Measurements from ENCODE around the gene TSFM.

TSFM gene

DNA sequence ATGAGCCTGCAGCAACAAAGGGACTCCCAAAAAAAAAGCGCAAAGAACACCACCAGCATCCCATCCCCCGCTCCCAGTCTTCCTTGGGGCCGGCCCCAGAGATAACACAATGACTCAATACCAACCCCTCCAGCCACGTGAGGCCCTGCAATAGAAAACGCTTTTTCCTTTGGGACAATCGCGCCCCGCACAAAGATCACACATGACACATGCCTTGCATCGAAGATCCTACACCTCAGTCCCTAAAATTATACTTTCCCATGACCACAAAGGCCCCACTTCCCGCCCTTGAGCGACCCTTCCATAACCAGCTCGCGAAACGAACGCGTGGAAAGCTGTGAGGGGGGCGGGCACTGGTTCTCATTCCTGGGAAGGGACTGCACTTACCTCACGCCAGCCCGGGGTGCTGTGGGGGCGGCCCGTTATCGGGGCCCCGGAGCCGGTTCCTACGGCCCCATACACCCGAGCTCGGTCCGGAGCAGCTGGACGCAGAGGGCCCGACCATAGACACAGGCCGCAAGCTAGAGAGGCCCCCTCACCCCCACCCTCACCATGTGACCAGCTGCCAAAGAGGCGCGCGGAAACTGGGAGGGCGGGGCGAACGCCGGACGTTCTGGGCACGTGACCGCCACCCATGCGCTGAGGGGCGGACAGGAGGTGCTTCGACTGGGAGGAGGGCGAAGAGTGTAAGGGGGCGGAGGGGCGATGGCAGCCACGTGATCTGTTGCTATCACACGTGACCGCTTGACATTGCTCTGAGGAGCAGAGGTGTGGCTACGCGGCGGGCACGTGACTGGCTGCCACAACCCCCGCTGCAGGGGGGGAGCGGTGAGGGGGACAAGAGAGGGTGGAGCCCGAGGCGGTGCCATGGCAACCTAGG lies 30.6 kb upstream of the TSFM start, which contains the start of gene CDK4 (continued):
- TF ChIP-seq ZSCAN18 (tag by site-specific recombination; IDR thresholded peaks at IDR 0.05), result no peak; the same call in 1 of the 2 replicates
- peak; percentile 74 for TF ChIP-seq WT1 (tag by site-specific recombination; IDR thresholded peaks at IDR 0.05)
- TF ChIP-seq ZNF155 (tag by site-specific recombination; IDR thresholded peaks at IDR 0.05), result no peak
- peak; percentile 98 for TF ChIP-seq KLF1 (tag by site-specific recombination; IDR thresholded peaks at IDR 0.05)
- TF ChIP-seq BCL11A (tag by site-specific recombination; IDR thresholded peaks at IDR 0.05; ENCODE audit: low read depth), result 0 out of 2 replicates have a peak, but pooled peaks have one; percentile 23
- TF ChIP-seq ZNF501 (tag by site-specific recombination; IDR thresholded peaks at IDR 0.05), result peak; percentile 80
- TF ChIP-seq, protein P1, sequence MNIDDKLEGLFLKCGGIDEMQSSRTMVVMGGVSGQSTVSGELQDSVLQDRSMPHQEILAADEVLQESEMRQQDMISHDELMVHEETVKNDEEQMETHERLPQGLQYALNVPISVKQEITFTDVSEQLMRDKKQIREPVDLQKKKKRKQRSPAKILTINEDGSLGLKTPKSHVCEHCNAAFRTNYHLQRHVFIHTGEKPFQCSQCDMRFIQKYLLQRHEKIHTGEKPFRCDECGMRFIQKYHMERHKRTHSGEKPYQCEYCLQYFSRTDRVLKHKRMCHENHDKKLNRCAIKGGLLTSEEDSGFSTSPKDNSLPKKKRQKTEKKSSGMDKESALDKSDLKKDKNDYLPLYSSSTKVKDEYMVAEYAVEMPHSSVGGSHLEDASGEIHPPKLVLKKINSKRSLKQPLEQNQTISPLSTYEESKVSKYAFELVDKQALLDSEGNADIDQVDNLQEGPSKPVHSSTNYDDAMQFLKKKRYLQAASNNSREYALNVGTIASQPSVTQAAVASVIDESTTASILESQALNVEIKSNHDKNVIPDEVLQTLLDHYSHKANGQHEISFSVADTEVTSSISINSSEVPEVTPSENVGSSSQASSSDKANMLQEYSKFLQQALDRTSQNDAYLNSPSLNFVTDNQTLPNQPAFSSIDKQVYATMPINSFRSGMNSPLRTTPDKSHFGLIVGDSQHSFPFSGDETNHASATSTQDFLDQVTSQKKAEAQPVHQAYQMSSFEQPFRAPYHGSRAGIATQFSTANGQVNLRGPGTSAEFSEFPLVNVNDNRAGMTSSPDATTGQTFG (tag by site-specific recombination; IDR thresholded peaks at IDR 0.05; ENCODE audit: borderline replicate concordance), result no peak; the same call in 1 of the 2 replicates
- TF ChIP-seq ZNF600 (tag by site-specific recombination; IDR thresholded peaks at IDR 0.05), result peak; percentile 94
- no peak for TF ChIP-seq ZNF549 (tag by site-specific recombination; IDR thresholded peaks at IDR 0.05)
- TF ChIP-seq ZNF555 (tag by site-specific recombination; conservative IDR thresholded peaks at IDR 0.05), result no peak
- peak; percentile 99 for TF ChIP-seq KLF8 (tag by site-specific recombination; IDR thresholded peaks at IDR 0.05)
- no peak for TF ChIP-seq ZNF311 (tag by site-specific recombination; IDR thresholded peaks at IDR 0.05; ENCODE audit: borderline replicate concordance)
- no peak; the same call in 1 of the 2 replicates for TF ChIP-seq CTCF (tag by site-specific recombination; IDR thresholded peaks at IDR 0.05)
- TF ChIP-seq KLF7 (tag by site-specific recombination; IDR thresholded peaks at IDR 0.05; ENCODE audit: borderline replicate concordance), result peak; percentile 92
- TF ChIP-seq KLF16 (tag by site-specific recombination; IDR thresholded peaks at IDR 0.05), result peak; percentile 100
- peak; percentile 87; the same call in 1 of the 2 replicates for TF ChIP-seq ZNF660 (tag by site-specific recombination; IDR thresholded peaks at IDR 0.05)
- no peak for TF ChIP-seq ZNF624 (tag by site-specific recombination; IDR thresholded peaks at IDR 0.05)
- peak; percentile 96 for TF ChIP-seq ZNF24 (tag by site-specific recombination; IDR thresholded peaks at IDR 0.05)
- TF ChIP-seq, protein P2, sequence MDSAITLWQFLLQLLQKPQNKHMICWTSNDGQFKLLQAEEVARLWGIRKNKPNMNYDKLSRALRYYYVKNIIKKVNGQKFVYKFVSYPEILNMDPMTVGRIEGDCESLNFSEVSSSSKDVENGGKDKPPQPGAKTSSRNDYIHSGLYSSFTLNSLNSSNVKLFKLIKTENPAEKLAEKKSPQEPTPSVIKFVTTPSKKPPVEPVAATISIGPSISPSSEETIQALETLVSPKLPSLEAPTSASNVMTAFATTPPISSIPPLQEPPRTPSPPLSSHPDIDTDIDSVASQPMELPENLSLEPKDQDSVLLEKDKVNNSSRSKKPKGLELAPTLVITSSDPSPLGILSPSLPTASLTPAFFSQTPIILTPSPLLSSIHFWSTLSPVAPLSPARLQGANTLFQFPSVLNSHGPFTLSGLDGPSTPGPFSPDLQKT (IDR thresholded peaks at IDR 0.05; ENCODE audit: borderline replicate concordance, low read depth, low read length), result no peak; the same call in 1 of the 2 replicates
- no peak for TF ChIP-seq ZNF664 (tag by site-specific recombination; IDR thresholded peaks at IDR 0.05)
- peak; percentile 99 for TF ChIP-seq SP2 (tag by site-specific recombination; IDR thresholded peaks at IDR 0.05)
- peak; percentile 66; the same call in 1 of the 2 replicates for TF ChIP-seq ZEB2 (tag by site-specific recombination; IDR thresholded peaks at IDR 0.05)
- TF ChIP-seq ZNF585B (tag by site-specific recombination; IDR thresholded peaks at IDR 0.05), result no peak
- TF ChIP-seq ZNF433 (tag by site-specific recombination; IDR thresholded peaks at IDR 0.05; ENCODE audit: low read depth), result no peak
- peak; percentile 79 for TF ChIP-seq ZNF2 (tag by site-specific recombination; IDR thresholded peaks at IDR 0.05)
- no peak for TF ChIP-seq ZNF768 (tag by site-specific recombination; IDR thresholded peaks at IDR 0.05)
- TF ChIP-seq, protein P3, sequence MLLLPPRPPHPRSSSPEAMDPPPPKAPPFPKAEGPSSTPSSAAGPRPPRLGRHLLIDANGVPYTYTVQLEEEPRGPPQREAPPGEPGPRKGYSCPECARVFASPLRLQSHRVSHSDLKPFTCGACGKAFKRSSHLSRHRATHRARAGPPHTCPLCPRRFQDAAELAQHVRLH (tag by site-specific recombination; IDR thresholded peaks at IDR 0.05), result peak; percentile 91
- no peak for TF ChIP-seq ZNF157 (tag by site-specific recombination; IDR thresholded peaks at IDR 0.05)
- TF ChIP-seq, protein P4, sequence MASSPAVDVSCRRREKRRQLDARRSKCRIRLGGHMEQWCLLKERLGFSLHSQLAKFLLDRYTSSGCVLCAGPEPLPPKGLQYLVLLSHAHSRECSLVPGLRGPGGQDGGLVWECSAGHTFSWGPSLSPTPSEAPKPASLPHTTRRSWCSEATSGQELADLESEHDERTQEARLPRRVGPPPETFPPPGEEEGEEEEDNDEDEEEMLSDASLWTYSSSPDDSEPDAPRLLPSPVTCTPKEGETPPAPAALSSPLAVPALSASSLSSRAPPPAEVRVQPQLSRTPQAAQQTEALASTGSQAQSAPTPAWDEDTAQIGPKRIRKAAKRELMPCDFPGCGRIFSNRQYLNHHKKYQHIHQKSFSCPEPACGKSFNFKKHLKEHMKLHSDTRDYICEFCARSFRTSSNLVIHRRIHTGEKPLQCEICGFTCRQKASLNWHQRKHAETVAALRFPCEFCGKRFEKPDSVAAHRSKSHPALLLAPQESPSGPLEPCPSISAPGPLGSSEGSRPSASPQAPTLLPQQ (tag by site-specific recombination; IDR thresholded peaks at IDR 0.05), result peak; percentile 86
- TF ChIP-seq ZFP69B (tag by site-specific recombination; IDR thresholded peaks at IDR 0.05), result peak; percentile 77
- TF ChIP-seq ZNF548 (tag by site-specific recombination; IDR thresholded peaks at IDR 0.05), result no peak
- peak; percentile 81 for TF ChIP-seq ZNF324 (tag by site-specific recombination; IDR thresholded peaks at IDR 0.05)

Measured in HEK293 (cell line).